Activated T-cell treated with anti-CD3 and anti-CD28 coated beads, Interleukin-2, amount 50 U/mL, for 4 hours (primary cell): Measurements from ENCODE around the gene RNF41. TPM values are rescaled to one million over a fixed set of nuclear protein-coding genes. Genes with fewer than 3 reads are reported as not detected.
"Not testable (repeated sequence)": the region's sequence is repeated elsewhere in the genome, so short reads cannot be mapped to it uniquely, and the experiment has no call there.

ENCODE experiments used
- ATAC-seq, 2 donors: fragments of 200-7000 bp; cut with Tn5 transposase; one replicate each; pipeline ENCODE4 v1.10.0; 2021
- DNase-seq: peaks from one replicate; pipeline ENCODE4 v3.0.0-alpha.2; 2020
- H3K27me3 Mint-ChIP-seq: one replicate; pipeline ENCODE4 v1.8.0; 2021; ENCODE audit warnings: low read depth, mixed read lengths
- H3K36me3 Mint-ChIP-seq: one replicate; pipeline ENCODE4 v1.8.0; 2022; ENCODE audit warnings: mixed read lengths; ENCODE audit not compliant: insufficient read depth
- H3K4me1 Mint-ChIP-seq: one replicate; pipeline ENCODE4 v1.8.0; 2021; ENCODE audit warnings: low read depth, mixed read lengths
- H3K4me3 Mint-ChIP-seq: one replicate; pipeline ENCODE4 v1.8.0; 2021; ENCODE audit warnings: mild to moderate bottlenecking, moderate library complexity, mixed read lengths
- H3K9me3 Mint-ChIP-seq: one replicate; pipeline ENCODE4 v1.8.0; 2021; ENCODE audit warnings: mixed read lengths
- total RNA-seq, 3 donors: library from RNA; stranded (reverse); gene quantifications; one replicate each; pipeline ENCODE4 v1.2.1, GENCODE V29; 2021

Gene RNF41
- total RNA-seq, result 10 to 100 TPM; 39.3 to 45.6 (median 40.1) TPM

GRCh38 chr12:56221757-56222530, at the start of gene RNF41:
Gene RNF41, minus strand, starts transcription at chr12:56221922. Its CDS starts 7,875 bp downstream, at chr12:56214047.
- H3K4me1 Mint-ChIP-seq, result peaks cover 41% of the 10 kb centered on the region
- DNase-seq, result peak; percentile 89
- no peaks in the 10 kb centered on the region for H3K36me3 Mint-ChIP-seq
- no peaks in the 10 kb centered on the region for H3K27me3 Mint-ChIP-seq
- peak; percentile 79 to 82 for ATAC-seq
- H3K4me3 Mint-ChIP-seq, result peak within 1 kb of the TSS; percentile 95
- H3K9me3 Mint-ChIP-seq, result no peaks in the 10 kb centered on the region

- Mint-ChIP-seq H3K27me3 (no peaks in the 10 kb centered on the region), H3K9me3 (no peaks in the 10 kb centered on the region), H3K36me3 (peaks cover 35% of the 10 kb centered on the region), H3K4me3 (no peak overlapping the region), H3K4me1 (peaks cover 15% of the 10 kb centered on the region)
- ATAC-seq (no peak), DNase-seq (no peak)
These were observed 49.3 kb upstream of the RNF41 start for GRCh38 chr12:56271031-56271430.

GRCh38 chr12:56267443-56268071, 45.8 kb upstream of the RNF41 start:
- Mint-ChIP-seq H3K9me3 (no peaks in the 10 kb centered on the region), H3K4me3 (peak overlapping the region; percentile 88), H3K27me3 (no peaks in the 10 kb centered on the region), H3K4me1 (peaks cover 15% of the 10 kb centered on the region), H3K36me3 (peaks cover 16% of the 10 kb centered on the region)
- ATAC-seq, result peak in 1 of 2 donors; percentile 0
- DNase-seq, result no peak

GRCh38 chr12:56266693-56267442, 45.1 kb upstream of the RNF41 start, which contains the start of gene COQ10A:
Gene COQ10A, plus strand, starts transcription at chr12:56266942. Its CDS starts 177 bp downstream, at chr12:56267119.
- Mint-ChIP-seq H3K27me3 (no peaks in the 10 kb centered on the region), H3K36me3 (peaks cover 12% of the 10 kb centered on the region), H3K9me3 (no peaks in the 10 kb centered on the region), H3K4me1 (peaks cover 15% of the 10 kb centered on the region), H3K4me3 (peak within 1 kb of the TSS; percentile 88)
- peak; percentile 86 for DNase-seq
- ATAC-seq, result peak; percentile 93

GRCh38 chr12:56266068-56266692, 44.5 kb upstream of the RNF41 start:
- Mint-ChIP-seq H3K4me3 (peak overlapping the region; percentile 88), H3K4me1 (peaks cover 15% of the 10 kb centered on the region)
- not testable (repeated sequence) for H3K27me3 Mint-ChIP-seq, H3K9me3 Mint-ChIP-seq, H3K36me3 Mint-ChIP-seq, ATAC-seq, DNase-seq

- H3K36me3 Mint-ChIP-seq, H3K4me3 Mint-ChIP-seq, H3K27me3 Mint-ChIP-seq, H3K9me3 Mint-ChIP-seq, DNase-seq, ATAC-seq: not testable (repeated sequence)
- H3K4me1 Mint-ChIP-seq, result peaks cover 20% of the 10 kb centered on the region
These were observed 41.2 kb upstream of the RNF41 start for GRCh38 chr12:56262955-56263354.

- H3K36me3 Mint-ChIP-seq, result no peaks in the 10 kb centered on the region
- no peak for ATAC-seq
- H3K4me3 Mint-ChIP-seq, result no peak overlapping the region
- no peaks in the 10 kb centered on the region for H3K9me3 Mint-ChIP-seq
- no peak for DNase-seq
- H3K4me1 Mint-ChIP-seq, result peaks cover 18% of the 10 kb centered on the region
- H3K27me3 Mint-ChIP-seq, result no peaks in the 10 kb centered on the region
These were observed 39.9 kb upstream of the RNF41 start for GRCh38 chr12:56261503-56262232.

GRCh38 chr12:56260921-56261320, 39.2 kb upstream of the RNF41 start:
- ATAC-seq (no peak), DNase-seq (no peak)
- Mint-ChIP-seq H3K9me3 (no peaks in the 10 kb centered on the region), H3K4me1 (peaks cover 20% of the 10 kb centered on the region), H3K36me3 (peaks cover 5% of the 10 kb centered on the region), H3K27me3 (no peaks in the 10 kb centered on the region), H3K4me3 (no peak overlapping the region)

GRCh38 chr12:56260380-56260779, 38.7 kb upstream of the RNF41 start:
- Mint-ChIP-seq H3K27me3 (no peaks in the 10 kb centered on the region), H3K9me3 (no peaks in the 10 kb centered on the region), H3K4me1 (peaks cover 22% of the 10 kb centered on the region), H3K36me3 (peaks cover 7% of the 10 kb centered on the region), H3K4me3 (peak overlapping the region; percentile 47)
- ATAC-seq (no peak), DNase-seq (no peak)

GRCh38 chr12:56258820-56259183, 37.1 kb upstream of the RNF41 start:
- DNase-seq (no peak), ATAC-seq (no peak)
- no peaks in the 10 kb centered on the region for H3K27me3 Mint-ChIP-seq
- peaks cover 16% of the 10 kb centered on the region for H3K36me3 Mint-ChIP-seq
- H3K4me1 Mint-ChIP-seq, result peaks cover 25% of the 10 kb centered on the region
- no peaks in the 10 kb centered on the region for H3K9me3 Mint-ChIP-seq
- peak overlapping the region; percentile 87 for H3K4me3 Mint-ChIP-seq

GRCh38 chr12:56258068-56258819, 36.5 kb upstream of the RNF41 start, which contains the start of gene ANKRD52:
Gene ANKRD52, minus strand, starts transcription at chr12:56258384. Its CDS starts 115 bp downstream, at chr12:56258269.
- ATAC-seq (peak; percentile 94 to 96), DNase-seq (peak; percentile 73)
- H3K9me3 Mint-ChIP-seq, result no peaks in the 10 kb centered on the region
- peaks cover 25% of the 10 kb centered on the region for H3K4me1 Mint-ChIP-seq
- H3K36me3 Mint-ChIP-seq, result peaks cover 18% of the 10 kb centered on the region
- peak within 1 kb of the TSS; percentile 88 for H3K4me3 Mint-ChIP-seq
- no peaks in the 10 kb centered on the region for H3K27me3 Mint-ChIP-seq

GRCh38 chr12:56257491-56258067, 35.9 kb upstream of the RNF41 start:
- Mint-ChIP-seq H3K27me3 (no peaks in the 10 kb centered on the region), H3K4me1 (peaks cover 25% of the 10 kb centered on the region), H3K36me3 (peaks cover 25% of the 10 kb centered on the region), H3K4me3 (peak overlapping the region; percentile 88), H3K9me3 (no peaks in the 10 kb centered on the region)
- ATAC-seq (peak; percentile 12 to 25), DNase-seq (no peak)

- peaks cover 25% of the 10 kb centered on the region for H3K4me1 Mint-ChIP-seq
- no peak for ATAC-seq
- peak overlapping the region; percentile 88 for H3K4me3 Mint-ChIP-seq
- DNase-seq, result no peak
- H3K36me3 Mint-ChIP-seq, result peaks cover 29% of the 10 kb centered on the region
- H3K27me3 Mint-ChIP-seq, result no peaks in the 10 kb centered on the region
- no peaks in the 10 kb centered on the region for H3K9me3 Mint-ChIP-seq
These were observed 35.3 kb upstream of the RNF41 start for GRCh38 chr12:56257071-56257470.
